ENCODE measurements around the gene NCAPD2.

DNA sequence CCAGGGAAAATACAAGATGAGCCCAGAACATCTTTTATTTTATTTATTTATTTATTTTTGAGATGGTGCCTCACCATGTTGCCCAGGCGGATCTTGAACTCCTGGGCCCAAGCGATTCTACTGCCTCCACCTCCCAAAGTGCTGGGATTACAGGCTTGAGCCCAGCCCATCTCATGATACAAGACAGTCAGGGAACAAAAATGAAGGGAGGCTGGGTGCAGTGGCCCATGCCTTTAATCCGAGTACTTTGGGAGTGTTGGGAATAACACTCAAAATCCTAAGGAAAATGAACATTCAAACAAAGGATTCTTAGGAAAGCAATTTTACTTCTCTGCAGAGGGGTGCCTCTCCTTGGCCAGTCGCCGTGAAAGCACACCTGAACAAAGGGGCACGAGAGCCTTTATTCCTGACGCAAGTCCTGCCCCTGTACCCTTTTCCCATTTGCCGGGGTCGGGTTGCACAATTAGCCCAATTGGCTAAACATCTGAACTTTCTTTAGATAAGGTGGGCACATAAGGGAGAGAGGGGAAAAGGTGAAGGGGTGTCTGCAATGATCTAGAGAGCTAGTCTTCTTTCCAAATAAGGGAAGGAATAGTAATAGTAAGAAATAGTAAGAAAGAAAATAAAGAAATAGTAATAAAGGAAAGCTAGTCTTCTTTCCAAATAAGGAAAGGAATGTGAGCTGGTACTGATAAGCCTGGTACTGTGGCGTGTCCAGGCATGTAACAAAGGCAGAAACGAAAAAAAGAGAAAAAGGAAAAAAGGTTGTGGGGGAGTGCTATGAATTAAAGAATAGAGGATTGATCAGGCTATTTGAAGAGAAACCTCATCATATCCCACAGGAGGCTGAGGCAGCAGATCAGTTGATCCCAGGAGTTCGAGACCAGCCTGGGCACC is 13.4 kb downstream of the NCAPD2 start:
- TF ChIP-seq, protein P1, sequence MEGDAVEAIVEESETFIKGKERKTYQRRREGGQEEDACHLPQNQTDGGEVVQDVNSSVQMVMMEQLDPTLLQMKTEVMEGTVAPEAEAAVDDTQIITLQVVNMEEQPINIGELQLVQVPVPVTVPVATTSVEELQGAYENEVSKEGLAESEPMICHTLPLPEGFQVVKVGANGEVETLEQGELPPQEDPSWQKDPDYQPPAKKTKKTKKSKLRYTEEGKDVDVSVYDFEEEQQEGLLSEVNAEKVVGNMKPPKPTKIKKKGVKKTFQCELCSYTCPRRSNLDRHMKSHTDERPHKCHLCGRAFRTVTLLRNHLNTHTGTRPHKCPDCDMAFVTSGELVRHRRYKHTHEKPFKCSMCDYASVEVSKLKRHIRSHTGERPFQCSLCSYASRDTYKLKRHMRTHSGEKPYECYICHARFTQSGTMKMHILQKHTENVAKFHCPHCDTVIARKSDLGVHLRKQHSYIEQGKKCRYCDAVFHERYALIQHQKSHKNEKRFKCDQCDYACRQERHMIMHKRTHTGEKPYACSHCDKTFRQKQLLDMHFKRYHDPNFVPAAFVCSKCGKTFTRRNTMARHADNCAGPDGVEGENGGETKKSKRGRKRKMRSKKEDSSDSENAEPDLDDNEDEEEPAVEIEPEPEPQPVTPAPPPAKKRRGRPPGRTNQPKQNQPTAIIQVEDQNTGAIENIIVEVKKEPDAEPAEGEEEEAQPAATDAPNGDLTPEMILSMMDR (IDR thresholded peaks at IDR 0.05) = no peak
- TF ChIP-seq POLR2A (IDR thresholded peaks at IDR 0.05) = no peak
- TF ChIP-seq EP300 (IDR thresholded peaks at IDR 0.05) = no peak
- TF ChIP-seq POLR2AphosphoS5 (IDR thresholded peaks at IDR 0.05) = no peak
